GM20000 (cell line): ENCODE measurements around the gene LEUTX.
A peak's percentile ranks its signal among the peaks of the same experiment; 100 is the strongest.

Experiments
- DNase-seq: peaks from one replicate; pipeline ENCODE4 v3.0.0; 2012; ENCODE audit warnings: low spot score
- CTCF ChIP-seq: IDR thresholded peaks from 2 replicates; pipeline ENCODE4 v1.5.1; 2012; ENCODE audit warnings: mild to moderate bottlenecking, control low read depth; ENCODE audit errors: extremely low read depth, missing control alignments

LEUTX gene

GRCh38 chr19:39833464-39834286 lies 55.0 kb downstream of the LEUTX start, which contains the start of gene DYRK1B:
TSS of gene DYRK1B (minus strand) at chr19:39834162. CDS start at chr19:39831867, 2,295 bp downstream.
- DNase-seq = peak; percentile 98
- TF ChIP-seq CTCF = no peak

- TF ChIP-seq CTCF = no peak
- no peak for DNase-seq
Observed at GRCh38 chr19:39834287-39834841, 55.7 kb downstream of the LEUTX start.
